OCI-LY7 (cell line): ENCODE results near the gene ADRA1B. TPM values are rescaled to one million over a fixed set of nuclear protein-coding genes. Genes with fewer than 3 reads are reported as not detected.

Experiments used
- BruUV-seq: library from RNA; stranded (reverse); fragments of 400-500 nt; replicated peaks from 2 replicates; lab custom pipeline; 2021; lab: Mats Ljungman, UMichigan
- CTCF ChIA-PET: fragments of 300-600 bp; sonication (Branson Sonifier 250); formaldehyde crosslinking; loops from one replicate; lab custom pipeline; 2022; ENCODE audit warnings: antibody characterized with exemption; ENCODE audit not compliant: unreplicated experiment; lab: Charles Lee
- POLR2A ChIA-PET: fragments of 300-600 bp; sonication (Branson Sonifier 250); formaldehyde crosslinking; loops from one replicate; lab custom pipeline; 2022; ENCODE audit warnings: antibody characterized with exemption; lab: Charles Lee
- DNase-seq: peaks from one replicate; pipeline ENCODE4 v3.0.0-alpha.2; 2015; ENCODE audit warnings: low spot score
- H2AFZ ChIP-seq: fragments of 200-600 bp; sonication (generic), shearing (Covaris generic); 2 replicates; pipeline ENCODE4 v1.6.1; 2014; ENCODE audit warnings: mild to moderate bottlenecking, antibody characterized with exemption, low read length, moderate library complexity
- H3K27ac ChIP-seq: fragments of 200-600 bp; sonication (generic); 2 replicates; pipeline ENCODE4 v1.5.1; 2014; ENCODE audit warnings: mixed run types, low read depth, mild to moderate bottlenecking, moderate library complexity, low read length, inconsistent platforms; ENCODE audit not compliant: poor library complexity, severe bottlenecking
- H3K36me3 ChIP-seq: fragments of 200-600 bp; sonication (generic); 2 replicates; pipeline ENCODE4 v1.6.1; 2014; ENCODE audit warnings: mild to moderate bottlenecking, antibody characterized with exemption, low read length, moderate library complexity, mixed read lengths; ENCODE audit not compliant: insufficient read depth
- H3K4me1 ChIP-seq: fragments of 200-600 bp; sonication (generic); 2 replicates; pipeline ENCODE4 v1.5.1; 2014; ENCODE audit warnings: mild to moderate bottlenecking, low read length; ENCODE audit not compliant: insufficient read depth, poor library complexity, severe bottlenecking
- H3K4me2 ChIP-seq: fragments of 200-600 bp; sonication (generic); 2 replicates; pipeline ENCODE4 v1.6.1; 2014; ENCODE audit warnings: mild to moderate bottlenecking, low read length
- H3K4me3 ChIP-seq: fragments of 200-600 bp; sonication (generic); 2 replicates; pipeline ENCODE4 v1.5.1; 2014; ENCODE audit warnings: mild to moderate bottlenecking, low read depth, low read length; ENCODE audit not compliant: poor library complexity, severe bottlenecking
- H3K79me2 ChIP-seq: fragments of 200-600 bp; sonication (generic); 2 replicates; pipeline ENCODE4 v1.6.1; 2016; ENCODE audit warnings: low read depth, mild to moderate bottlenecking, low read length, moderate library complexity, mixed read lengths; ENCODE audit not compliant: insufficient read depth
- H3K9me2 ChIP-seq: fragments of 200-600 bp; sonication (generic); 2 replicates; pipeline ENCODE4 v1.6.1; 2016; ENCODE audit warnings: mild to moderate bottlenecking, low read length, mixed read lengths; ENCODE audit not compliant: insufficient read depth
- H3K9me3 ChIP-seq: fragments of 200-600 bp; sonication (generic); 2 replicates; pipeline ENCODE4 v1.6.1; 2014; ENCODE audit warnings: mild to moderate bottlenecking, mixed run types, low read length, mixed read lengths
- H4K20me1 ChIP-seq: fragments of 200-600 bp; sonication (generic); 2 replicates; pipeline ENCODE4 v1.6.1; 2014; ENCODE audit warnings: mild to moderate bottlenecking, antibody characterized with exemption, low read length, moderate library complexity, mixed read lengths; ENCODE audit not compliant: insufficient read depth
- CTCF ChIP-seq: fragments of 200-600 bp; sonication (generic); conservative IDR thresholded peaks from 2 replicates; pipeline ENCODE4 v1.5.1; 2014; ENCODE audit warnings: mild to moderate bottlenecking, antibody characterized with exemption, low read length, moderate library complexity, mixed read lengths
- EZH2phosphoT487 ChIP-seq: fragments of 200-600 bp; sonication (generic); IDR thresholded peaks from 2 replicates; pipeline ENCODE4 v1.6.1; 2018; ENCODE audit warnings: low read depth, borderline replicate concordance, mild to moderate bottlenecking, mixed run types, antibody characterized with exemption, low read length, moderate library complexity, mixed read lengths
- intact Hi-C: fragments of 100-400 bp; cut with micrococcal nuclease; formaldehyde crosslinking; loops from one replicate; pipeline ENCODE4 v1.10.0; 2022; ENCODE audit not compliant: unreplicated experiment
- total RNA-seq, 2 experiments: library from RNA; depleted of rRNA in 1 of 2; stranded (reverse); fragments of >200 nt in 1 of 2; shearing (Covaris generic) in 1 of 2; gene quantifications; 2 replicates each; pipeline ENCODE4 v1.2.3, GENCODE V29; 2014 to 2022

Gene ADRA1B
- total RNA-seq, 2 experiments from 2014 or later, result not detected

GRCh38 chr5:159887050-159887449 lies 29.2 kb upstream of the ADRA1B start:
- no TSS peak for BruUV-seq
- intact Hi-C loops, result no loop called here
- CTCF ChIA-PET, result no interaction called here
- Histone ChIP-seq H3K9me3 (no peaks in the 10 kb centered on the region), H3K27ac (no peak overlapping the region), H2AFZ (no peak overlapping the region), H4K20me1 (no peaks in the 10 kb centered on the region), H3K4me2 (no peak overlapping the region), H3K9me2 (no peaks in the 10 kb centered on the region), H3K79me2 (no peaks in the 10 kb centered on the region), H3K4me1 (no peaks in the 10 kb centered on the region), H3K4me3 (no peak overlapping the region), H3K36me3 (no peaks in the 10 kb centered on the region)
- DNase-seq, result no peak
- POLR2A ChIA-PET, result interaction anchor here (0.5 to 0.6 kb wide), 2 partner anchors 38 to 1857 kb away, joined by 3 read pairs; no protein-coding TSS in a partner anchor
- TF ChIP-seq CTCF, result no peak
- TF ChIP-seq EZH2phosphoT487, result no peak

GRCh38 chr5:159888860-159889259 lies 27.4 kb upstream of the ADRA1B start:
- H2AFZ ChIP-seq, result no peak overlapping the region
- CTCF ChIA-PET, result no interaction called here
- POLR2A ChIA-PET, result interaction anchor here (0.9 kb wide), 1 partner anchor 74 kb away, joined by 3 read pairs; no protein-coding TSS in a partner anchor
- no TSS peak for BruUV-seq
- H3K9me3 ChIP-seq, result no peaks in the 10 kb centered on the region
- H4K20me1 ChIP-seq, result no peaks in the 10 kb centered on the region
- TF ChIP-seq EZH2phosphoT487, result no peak
- TF ChIP-seq CTCF, result no peak
- H3K27ac ChIP-seq, result no peak overlapping the region
- H3K4me1 ChIP-seq, result no peaks in the 10 kb centered on the region
- no peaks in the 10 kb centered on the region for H3K36me3 ChIP-seq
- DNase-seq, result no peak
- no peak overlapping the region for H3K4me3 ChIP-seq
- H3K9me2 ChIP-seq, result no peaks in the 10 kb centered on the region
- intact Hi-C loops, result no loop called here
- no peaks in the 10 kb centered on the region for H3K79me2 ChIP-seq
- no peak overlapping the region for H3K4me2 ChIP-seq

- CTCF ChIA-PET, result no interaction called here
- POLR2A ChIA-PET, result no interaction called here
- BruUV-seq, result no TSS peak
These were observed 26.1 kb upstream of the ADRA1B start for GRCh38 chr5:159890141-159890540.

More at GRCh38 chr5:159890141-159890540, 26.1 kb upstream of the ADRA1B start:
- no peaks in the 10 kb centered on the region for H3K9me3 ChIP-seq
- H3K4me1 ChIP-seq, result no peaks in the 10 kb centered on the region
- no peaks in the 10 kb centered on the region for H4K20me1 ChIP-seq
- no peak overlapping the region for H3K27ac ChIP-seq
- no peak for DNase-seq
- H3K9me2 ChIP-seq, result no peaks in the 10 kb centered on the region
- TF ChIP-seq CTCF (no peak), EZH2phosphoT487 (no peak)
- H2AFZ ChIP-seq, result no peak overlapping the region
- no peaks in the 10 kb centered on the region for H3K79me2 ChIP-seq
- H3K36me3 ChIP-seq, result no peaks in the 10 kb centered on the region
- H3K4me2 ChIP-seq, result no peak overlapping the region
- no peak overlapping the region for H3K4me3 ChIP-seq
- intact Hi-C loops, result no loop called here
